Panc1 (cell line): Measurements from ENCODE around the gene ALDH18A1. TPM values are rescaled to one million over a fixed set of nuclear protein-coding genes. Genes with fewer than 3 reads are reported as not detected.

Source experiments
- ATAC-seq: fragments of 200-7000 bp; cut with Tn5 transposase; 2 replicates; pipeline ENCODE4 v1.9.1; 2020; ENCODE audit warnings: mild to moderate bottlenecking, moderate library complexity
- BruUV-seq: library from RNA; stranded (reverse); fragments of 400-500 nt; replicated peaks from 2 replicates; lab custom pipeline; 2021; lab: Mats Ljungman, UMichigan
- CTCF ChIA-PET: fragments of 300-600 bp; sonication (Branson Sonifier 250); formaldehyde crosslinking; loops from one replicate; lab custom pipeline; 2022; ENCODE audit warnings: antibody characterized with exemption; lab: Charles Lee
- POLR2A ChIA-PET: fragments of 300-600 bp; sonication (Branson Sonifier 250); formaldehyde crosslinking; loops from one replicate; lab custom pipeline; 2022; ENCODE audit warnings: antibody characterized with exemption; lab: Charles Lee
- DNase-seq: peaks from one replicate; pipeline ENCODE4 v3.0.0-alpha.2; 2010; ENCODE audit warnings: low read depth, low spot score
- H3K27ac ChIP-seq: 2 replicates; pipeline ENCODE4 v1.5.1; 2011; ENCODE audit warnings: mild to moderate bottlenecking, low read length, inconsistent platforms
- H3K27me3 ChIP-seq: fragments of 200-500 bp; sonication (Bioruptor generic); 2 replicates; pipeline ENCODE4 v1.6.0; 2014; ENCODE audit warnings: low read length, inconsistent platforms; ENCODE audit not compliant: control insufficient read depth, insufficient read depth
- H3K36me3 ChIP-seq: fragments of 200-500 bp; sonication (Bioruptor generic); 2 replicates; pipeline ENCODE4 v1.5.1; 2014; ENCODE audit warnings: inconsistent platforms, mild to moderate bottlenecking, low read length, moderate library complexity; ENCODE audit not compliant: control insufficient read depth, insufficient read depth
- H3K4me1 ChIP-seq: 2 replicates; pipeline ENCODE4 v1.5.1; 2011; ENCODE audit warnings: inconsistent platforms, mild to moderate bottlenecking, low read length, moderate library complexity; ENCODE audit not compliant: control insufficient read depth, insufficient read depth
- H3K4me3 ChIP-seq, 2 experiments: 2 replicates each; pipeline ENCODE4 v1.5.1; 2011 to 2012; ENCODE audit warnings: low read depth in 2 of 2, low read length in 2 of 2, mild to moderate bottlenecking in 2 of 2, inconsistent platforms in 1 of 2, moderate library complexity in 1 of 2
- H3K9me3 ChIP-seq: fragments of 200-500 bp; sonication (Bioruptor generic); 2 replicates; pipeline ENCODE4 v1.5.1; 2014; ENCODE audit warnings: low read depth, mild to moderate bottlenecking, inconsistent platforms, low read length, moderate library complexity; ENCODE audit not compliant: control insufficient read depth, insufficient read depth
- CTCF ChIP-seq: fragments of 450-650 bp; IDR thresholded peaks from 2 replicates; pipeline ENCODE4 v1.5.1; 2017; ENCODE audit warnings: mild to moderate bottlenecking
- POLR2AphosphoS5 ChIP-seq: IDR thresholded peaks from 2 replicates; pipeline ENCODE4 v1.6.1; 2012; ENCODE audit warnings: mild to moderate bottlenecking, low read depth, low read length, moderate library complexity
- REST ChIP-seq, 2 experiments: IDR thresholded peaks; 2 replicates each; pipeline ENCODE4 v1.6.1; 2011 to 2012; ENCODE audit warnings: low read depth in 2 of 2, control low read depth in 1 of 2, low read length in 1 of 2, mild to moderate bottlenecking in 1 of 2, moderate library complexity in 1 of 2; ENCODE audit not compliant: insufficient read depth in 1 of 2
- SIN3A ChIP-seq: IDR thresholded peaks from 2 replicates; pipeline ENCODE4 v1.6.1; 2012; ENCODE audit warnings: low read depth, mild to moderate bottlenecking, low read length, moderate library complexity, borderline replicate concordance; ENCODE audit not compliant: insufficient read depth
- TCF7L2 ChIP-seq: IDR thresholded peaks from 2 replicates; pipeline ENCODE4 v1.6.1; 2011; ENCODE audit warnings: mild to moderate bottlenecking, low read depth, low read length, inconsistent platforms
- in situ Hi-C: cut with HindIII; loops from 2 replicates; pipeline ENCODE4 v1.10.0; 2016; ENCODE audit warnings: low sequenced_read_pairs, low pct_unique_long_range_greater_than_20kb
- intact Hi-C: fragments of 100-400 bp; cut with micrococcal nuclease; formaldehyde crosslinking; loops from one replicate; pipeline ENCODE4 v1.10.0; 2022; ENCODE audit not compliant: unreplicated experiment
- total RNA-seq: library from RNA; stranded (reverse); gene quantifications from one replicate; pipeline ENCODE4 v1.2.1, GENCODE V29; 2021; ENCODE audit not compliant: unreplicated experiment

ALDH18A1 gene
- total RNA-seq, 1 experiment from 2014 or later: 68.0 TPM

GRCh38 chr10:95660283-95660682 is 3.8 kb upstream of the ALDH18A1 start:
- in situ Hi-C loops: no loop called here
- POLR2A ChIA-PET: no interaction called here
- no peak overlapping the region for H3K4me3 ChIP-seq
- no peak overlapping the region for H3K27ac ChIP-seq
- no TSS peak for BruUV-seq
- H3K27me3 ChIP-seq: no peaks in the 10 kb centered on the region
- peaks cover 5% of the 10 kb centered on the region; the same call in 1 of the 2 replicates for H3K4me1 ChIP-seq
- ATAC-seq: no peak
- TF ChIP-seq SIN3A (no peak), TCF7L2 (no peak), CTCF (no peak)
- no peak for DNase-seq
- peaks cover 3% of the 10 kb centered on the region; the same call in 1 of the 2 replicates for H3K36me3 ChIP-seq
- H3K9me3 ChIP-seq: no peaks in the 10 kb centered on the region
- intact Hi-C loops: no loop called here
- CTCF ChIA-PET: interaction anchor here (0.5 kb wide), 1 partner anchor 214 kb away, joined by 3 read pairs; no protein-coding TSS in a partner anchor

GRCh38 chr10:95657250-95657649 is 739 bp upstream of the ALDH18A1 start:
- ChIA-PET CTCF (interaction anchor here (0.5 to 1.2 kb wide), 2 partner anchors 20 to 849 kb away, joined by 3 read pairs; no protein-coding TSS in a partner anchor), POLR2A (no interaction called here)
- H3K9me3 ChIP-seq: no peaks in the 10 kb centered on the region
- BruUV-seq: no TSS peak
- intact Hi-C loops: no loop called here
- TF ChIP-seq CTCF (no peak), POLR2AphosphoS5 (no peak), TCF7L2 (no peak), SIN3A (no peak), REST (IDR thresholded peaks at IDR 0.05; ENCODE audit: insufficient read depth in 1 of 2, low read depth in 2 of 2, low read length in 1 of 2) (no peak)
- H3K4me3 ChIP-seq: peak overlapping the region; percentile 73 to 88
- peak overlapping the region; percentile 66 for H3K27ac ChIP-seq
- H3K27me3 ChIP-seq: no peaks in the 10 kb centered on the region
- ATAC-seq: no peak
- no peak for DNase-seq
- peaks cover 10% of the 10 kb centered on the region; the same call in 1 of the 2 replicates for H3K4me1 ChIP-seq
- in situ Hi-C loops: no loop called here
- H3K36me3 ChIP-seq: peaks cover 3% of the 10 kb centered on the region; the same call in 1 of the 2 replicates
